Endothelial cell of umbilical vein (primary cell): ENCODE measurements around the gene VIPR1.

ENCODE experiments used
- CTCF ChIP-seq, 2 donors: IDR thresholded peaks; 1 replicate in 1 of 2; 2 replicates in 1 of 2; pipeline ENCODE4 v1.5.1; 2011; ENCODE audit warnings: low read length in 2 of 2, mild to moderate bottlenecking in 2 of 2, moderate library complexity in 2 of 2, control low read depth in 1 of 2, inconsistent platforms in 1 of 2, low read depth in 1 of 2; ENCODE audit not compliant: insufficient read depth in 1 of 2; ENCODE audit errors: extremely low read depth in 1 of 2
- MAX ChIP-seq: IDR thresholded peaks from 2 replicates; pipeline ENCODE4 v1.6.1; 2011; ENCODE audit not compliant: insufficient read depth, insufficient read length
- POLR2AphosphoS5 ChIP-seq: IDR thresholded peaks from 2 replicates; pipeline ENCODE4 v1.6.1; 2012; ENCODE audit warnings: low read depth, mild to moderate bottlenecking, control low read depth, low read length, moderate library complexity; ENCODE audit not compliant: insufficient read depth

GRCh38 chr3:42499478-42499871 is 3.0 kb upstream of the VIPR1 start:
- TF ChIP-seq CTCF (IDR thresholded peaks at IDR 0.05; ENCODE audit: extremely low read depth in 1 of 2, insufficient read depth in 1 of 2, low read depth in 1 of 2, low read length in 2 of 2) (no peak), POLR2AphosphoS5 (no peak), MAX (no peak)
